Astrocyte of the hippocampus (primary cell): ENCODE results near the gene CTAG2.
"Not testable (repeated sequence)": the region's sequence is repeated elsewhere in the genome, so short reads cannot be mapped to it uniquely, and the experiment has no call there.

Source experiments
- DNase-seq: peaks from one replicate; pipeline ENCODE4 v3.0.0; 2011; ENCODE audit warnings: low read depth, low spot score

The CTAG2 gene

GRCh38 chrX:154653413-154653812, at the start of gene CTAG2:
CTAG2 (minus strand) TSS chrX:154653579; CDS start chrX:154653515, 64 bp downstream.
- DNase-seq: not testable (repeated sequence)

- DNase-seq: no peak
These were observed 45.4 kb upstream of the CTAG2 start for GRCh38 chrX:154698630-154699248.

- no peak for DNase-seq
These were observed 43.3 kb upstream of the CTAG2 start for GRCh38 chrX:154696676-154697045.

- peak; percentile 54 for DNase-seq
These were observed 42.7 kb upstream of the CTAG2 start for GRCh38 chrX:154695911-154696675.

- no peak for DNase-seq
These were observed 40.0 kb upstream of the CTAG2 start for GRCh38 chrX:154693394-154693793.

- DNase-seq: not testable (repeated sequence)
These were observed 37.1 kb upstream of the CTAG2 start for GRCh38 chrX:154690438-154690837.

GRCh38 chrX:154672084-154672483, 18.7 kb upstream of the CTAG2 start:
- not testable (repeated sequence) for DNase-seq

GRCh38 chrX:154670848-154671247, 17.5 kb upstream of the CTAG2 start:
- not testable (repeated sequence) for DNase-seq

- no peak for DNase-seq
These were observed 8.5 kb upstream of the CTAG2 start for GRCh38 chrX:154661899-154662298.

- DNase-seq: no peak
These were observed 7.8 kb upstream of the CTAG2 start for GRCh38 chrX:154661170-154661569.

- DNase-seq: no peak
These were observed 7.2 kb upstream of the CTAG2 start for GRCh38 chrX:154660541-154660940.

- DNase-seq: no peak
These were observed 5.6 kb upstream of the CTAG2 start for GRCh38 chrX:154658957-154659356.

- DNase-seq: no peak
These were observed 4.8 kb upstream of the CTAG2 start for GRCh38 chrX:154658187-154658586.

- no peak for DNase-seq
These were observed 3.9 kb upstream of the CTAG2 start for GRCh38 chrX:154657226-154657805.

- no peak for DNase-seq
These were observed 2.4 kb upstream of the CTAG2 start for GRCh38 chrX:154655786-154656185.

GRCh38 chrX:154655346-154655745, 2.0 kb upstream of the CTAG2 start:
- DNase-seq: no peak

GRCh38 chrX:154654925-154655324, 1.5 kb upstream of the CTAG2 start:
- DNase-seq: no peak

- DNase-seq: no peak
These were observed 993 bp upstream of the CTAG2 start for GRCh38 chrX:154654372-154654771.

GRCh38 chrX:154653048-154653401, 354 bp downstream of the CTAG2 start:
- DNase-seq: no peak

- no peak for DNase-seq
These were observed 900 bp downstream of the CTAG2 start for GRCh38 chrX:154652311-154653047.

GRCh38 chrX:154650221-154650510, 3.2 kb downstream of the CTAG2 start:
- DNase-seq: no peak

GRCh38 chrX:154649503-154650220, 3.7 kb downstream of the CTAG2 start:
- DNase-seq: no peak
